ENCODE data around the gene SUPT6H.
"Not testable (repeated sequence)": the region's sequence is repeated elsewhere in the genome, so short reads cannot be mapped to it uniquely, and the experiment has no call there.

SUPT6H gene

GRCh38 chr17:28648698-28649097 is 13.3 kb upstream of the SUPT6H start:
- DNase-seq (ENCODE audit: low spot score) = no peak

DNA sequence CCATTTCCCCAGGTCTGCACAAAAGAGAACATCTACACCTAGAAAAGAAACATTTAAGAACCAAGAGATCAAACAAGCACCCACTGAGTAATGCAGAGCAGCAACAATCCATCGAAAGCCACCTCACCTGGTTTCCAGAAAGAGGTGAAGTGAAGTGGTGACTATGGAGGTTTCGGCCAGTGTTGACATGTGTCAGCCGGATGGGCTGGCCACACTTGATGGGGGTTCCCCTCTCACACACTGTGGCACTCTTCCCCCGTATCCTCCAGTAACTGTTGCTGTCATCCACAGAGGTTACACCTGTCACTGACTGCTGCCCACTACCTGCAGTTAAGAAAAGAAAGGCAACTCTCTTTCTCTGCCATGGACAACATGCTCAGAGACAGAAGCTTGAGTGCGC is 6.8 kb upstream of the SUPT6H start:
- DNase-seq (ENCODE audit: low spot score) = no peak

- no peak for DNase-seq (ENCODE audit: low spot score)
These were observed 4.2 kb upstream of the SUPT6H start for GRCh38 chr17:28657756-28658155.

- not testable (repeated sequence) for DNase-seq (ENCODE audit: low spot score)
These were observed 3.7 kb upstream of the SUPT6H start for GRCh38 chr17:28658342-28658741.

GRCh38 chr17:28658766-28659496 is 3.1 kb upstream of the SUPT6H start:
- DNase-seq (ENCODE audit: low spot score) = not testable (repeated sequence)

- DNase-seq (ENCODE audit: low spot score) = not testable (repeated sequence)
These were observed 2.5 kb upstream of the SUPT6H start for GRCh38 chr17:28659497-28659881.

GRCh38 chr17:28662527-28662829 is 473 bp downstream of the SUPT6H start:
- DNase-seq (ENCODE audit: low spot score) = no peak

DNA sequence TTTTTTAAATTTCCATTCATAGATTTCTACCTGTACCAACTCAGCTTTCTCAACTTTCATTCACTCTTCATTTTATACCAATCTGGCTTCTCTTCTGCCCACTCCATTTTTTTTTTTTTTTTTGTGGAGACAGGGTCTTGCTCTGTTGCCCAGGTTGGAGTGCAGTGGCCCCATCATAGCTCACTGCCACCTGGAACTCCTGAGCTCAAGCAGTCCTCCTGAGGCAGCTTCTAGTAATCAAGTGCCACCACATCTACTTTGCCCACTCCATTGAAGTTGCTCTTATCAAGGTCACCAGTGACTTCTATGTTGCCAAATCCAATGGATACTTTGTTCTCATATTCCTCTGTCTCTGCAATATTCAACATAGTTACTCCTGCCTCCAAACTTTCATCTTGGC is 1.7 kb downstream of the SUPT6H start:
- DNase-seq (ENCODE audit: low spot score) = no peak

DNA sequence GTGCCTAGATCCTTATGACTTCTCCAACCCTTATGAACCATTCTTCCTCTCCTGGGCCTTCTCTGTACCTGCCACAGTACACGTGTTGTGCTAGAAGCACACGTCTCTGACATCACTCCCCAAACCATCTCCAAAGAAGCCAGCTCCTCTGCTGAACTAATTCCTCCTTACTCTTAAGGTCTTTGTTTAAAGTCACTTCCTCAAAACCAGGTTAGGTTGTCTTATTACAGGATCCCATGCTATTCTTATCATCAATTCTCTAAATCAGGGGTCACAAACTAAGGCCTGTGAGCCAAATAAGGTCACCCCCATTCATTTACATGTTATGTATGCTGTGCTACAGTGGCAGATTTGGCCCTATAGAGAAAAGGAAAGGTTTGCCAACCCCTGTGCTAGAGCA is 4.0 kb downstream of the SUPT6H start:
- no peak for DNase-seq (ENCODE audit: low spot score)

GRCh38 chr17:28667870-28668269 is 5.9 kb downstream of the SUPT6H start:
- no peak for DNase-seq (ENCODE audit: low spot score)

DNA sequence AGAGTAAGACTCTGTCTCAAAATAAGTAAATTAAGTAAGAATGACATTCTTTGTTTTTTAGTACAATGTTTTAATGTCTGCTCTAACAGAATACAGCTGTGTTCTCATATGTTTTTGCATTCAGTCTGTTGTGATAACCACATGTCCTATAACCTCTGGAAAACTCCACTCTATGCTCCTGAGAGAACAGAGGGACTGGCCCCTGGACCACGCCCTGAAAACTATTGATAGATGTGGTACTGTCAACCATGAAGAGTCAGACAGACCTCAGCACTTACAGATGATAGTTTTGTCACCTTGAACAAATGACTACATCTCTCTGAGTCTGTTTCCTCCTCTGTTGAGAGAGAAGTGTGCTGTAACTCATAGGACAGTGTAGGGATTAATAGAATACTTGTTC is 7.9 kb downstream of the SUPT6H start:
- DNase-seq (ENCODE audit: low spot score) = no peak

- DNase-seq (ENCODE audit: low spot score) = peak; percentile 49
These were observed 13.5 kb downstream of the SUPT6H start for GRCh38 chr17:28675490-28675889.

DNA sequence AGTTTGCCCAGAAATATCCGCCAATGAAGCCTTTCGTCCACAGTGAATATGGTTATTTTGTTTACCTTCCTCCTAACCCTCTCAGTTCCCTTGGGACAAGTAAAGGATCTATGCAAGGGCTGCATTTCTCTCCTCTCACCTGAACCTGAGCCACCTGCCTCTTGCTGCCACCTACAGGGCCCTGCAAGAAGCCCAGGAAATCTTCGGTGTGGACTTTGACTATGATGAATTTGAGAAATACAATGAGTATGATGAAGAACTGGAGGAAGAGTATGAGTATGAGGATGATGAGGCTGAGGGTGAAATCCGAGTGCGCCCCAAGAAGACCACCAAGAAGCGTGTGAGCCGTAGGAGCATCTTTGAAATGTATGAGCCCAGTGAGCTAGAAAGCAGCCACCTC is 14.0 kb downstream of the SUPT6H start:
- no peak for DNase-seq (ENCODE audit: low spot score)

DNA sequence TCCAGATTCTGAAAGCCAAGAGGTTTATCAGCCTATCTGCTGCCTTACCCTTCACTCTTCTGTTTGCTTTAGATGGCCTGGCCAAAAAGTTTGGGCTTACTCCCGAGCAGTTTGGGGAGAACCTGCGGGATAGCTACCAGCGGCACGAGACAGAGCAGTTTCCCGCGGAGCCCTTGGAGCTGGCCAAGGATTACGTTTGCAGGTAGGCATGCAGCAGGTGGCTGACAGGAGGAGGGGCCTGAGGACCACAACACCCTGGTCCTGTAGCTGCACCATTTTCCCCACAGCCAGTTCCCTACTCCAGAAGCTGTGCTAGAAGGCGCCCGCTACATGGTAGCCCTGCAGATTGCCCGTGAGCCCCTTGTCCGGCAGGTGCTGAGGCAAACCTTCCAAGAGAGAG is 20.6 kb downstream of the SUPT6H start:
- DNase-seq (ENCODE audit: low spot score) = no peak

DNA sequence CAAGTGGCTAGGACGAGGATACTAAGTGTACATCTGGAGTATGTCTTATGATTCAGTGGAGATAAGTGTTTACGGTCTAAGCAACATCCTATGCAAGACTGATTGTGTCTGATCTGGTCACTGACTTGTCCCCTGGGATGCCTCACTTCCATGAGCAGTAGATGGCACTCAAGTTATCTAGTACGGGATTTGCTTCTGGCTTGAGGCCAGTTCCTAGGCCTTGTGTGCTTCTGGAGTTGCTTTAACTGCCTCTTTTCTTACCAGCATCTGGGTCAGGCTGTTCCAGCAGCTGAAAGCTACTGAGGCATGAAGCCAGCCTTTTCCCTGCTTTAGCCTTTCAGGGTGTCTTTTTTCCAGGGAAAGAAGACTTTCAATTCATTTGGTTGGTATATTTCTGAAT is 23.0 kb downstream of the SUPT6H start:
- no peak for DNase-seq (ENCODE audit: low spot score)

- DNase-seq (ENCODE audit: low spot score) = no peak
These were observed 23.4 kb downstream of the SUPT6H start for GRCh38 chr17:28685366-28685765.

DNA sequence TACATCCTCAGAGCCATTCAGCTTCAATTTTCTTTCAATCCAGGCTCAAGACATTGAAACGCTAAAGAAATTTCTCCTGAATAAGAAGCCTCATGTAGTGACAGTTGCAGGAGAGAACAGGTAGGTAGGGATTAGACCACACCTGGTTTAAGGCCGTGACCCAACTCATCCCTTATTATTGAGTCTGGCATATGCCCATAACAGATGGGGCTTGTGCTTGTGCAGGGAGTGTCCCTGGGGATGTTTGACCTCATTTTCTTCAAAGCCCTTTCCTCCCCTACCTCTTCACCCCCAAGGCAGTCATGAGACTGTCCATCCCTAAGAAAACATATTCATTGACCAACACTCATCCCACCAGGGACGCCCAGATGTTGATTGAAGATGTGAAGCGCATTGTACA is 24.3 kb downstream of the SUPT6H start:
- no peak for DNase-seq (ENCODE audit: low spot score)

DNA sequence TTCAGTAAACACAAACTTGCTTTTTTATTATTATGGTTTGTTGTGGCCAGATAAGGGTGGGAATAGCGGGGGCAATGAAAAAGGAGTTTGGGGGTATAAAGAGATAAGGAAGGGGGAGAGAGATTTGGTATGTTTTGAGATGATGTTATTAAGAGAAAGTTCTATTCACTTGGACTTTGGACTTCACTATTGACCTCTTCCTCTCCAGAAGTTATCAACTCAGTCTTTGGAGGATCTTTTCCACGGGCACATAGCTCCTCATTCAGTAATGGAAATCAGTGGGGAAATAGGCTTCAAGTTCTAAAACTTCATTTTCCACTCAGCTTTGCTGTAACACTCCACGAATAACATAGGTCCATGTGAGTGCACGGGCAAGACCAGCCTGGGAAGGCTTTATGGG is 26.5 kb downstream of the SUPT6H start:
- no peak for DNase-seq (ENCODE audit: low spot score)

- no peak for DNase-seq (ENCODE audit: low spot score)
These were observed 27.0 kb downstream of the SUPT6H start for GRCh38 chr17:28689011-28689410.

DNA sequence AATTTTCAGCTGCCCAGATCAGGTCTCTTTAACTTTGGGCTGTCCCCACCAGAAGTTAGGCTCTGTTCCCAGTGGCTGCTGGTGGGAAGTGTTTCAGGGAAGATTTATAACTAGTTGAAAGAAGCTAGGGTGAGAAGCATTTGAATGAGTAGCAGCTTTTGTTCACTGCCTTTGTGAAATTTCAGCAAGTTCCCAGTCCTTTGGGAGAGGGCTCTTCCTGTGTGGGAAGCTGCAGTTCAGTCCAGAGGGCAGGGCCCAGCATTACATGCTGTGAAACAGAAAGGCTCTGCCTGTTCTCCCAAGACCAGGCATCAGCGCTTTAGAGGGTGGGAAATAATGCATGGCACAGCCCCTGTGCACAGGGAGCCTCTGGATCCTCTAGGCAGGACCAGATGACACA is 31.9 kb downstream of the SUPT6H start:
- DNase-seq (ENCODE audit: low spot score) = no peak

DNA sequence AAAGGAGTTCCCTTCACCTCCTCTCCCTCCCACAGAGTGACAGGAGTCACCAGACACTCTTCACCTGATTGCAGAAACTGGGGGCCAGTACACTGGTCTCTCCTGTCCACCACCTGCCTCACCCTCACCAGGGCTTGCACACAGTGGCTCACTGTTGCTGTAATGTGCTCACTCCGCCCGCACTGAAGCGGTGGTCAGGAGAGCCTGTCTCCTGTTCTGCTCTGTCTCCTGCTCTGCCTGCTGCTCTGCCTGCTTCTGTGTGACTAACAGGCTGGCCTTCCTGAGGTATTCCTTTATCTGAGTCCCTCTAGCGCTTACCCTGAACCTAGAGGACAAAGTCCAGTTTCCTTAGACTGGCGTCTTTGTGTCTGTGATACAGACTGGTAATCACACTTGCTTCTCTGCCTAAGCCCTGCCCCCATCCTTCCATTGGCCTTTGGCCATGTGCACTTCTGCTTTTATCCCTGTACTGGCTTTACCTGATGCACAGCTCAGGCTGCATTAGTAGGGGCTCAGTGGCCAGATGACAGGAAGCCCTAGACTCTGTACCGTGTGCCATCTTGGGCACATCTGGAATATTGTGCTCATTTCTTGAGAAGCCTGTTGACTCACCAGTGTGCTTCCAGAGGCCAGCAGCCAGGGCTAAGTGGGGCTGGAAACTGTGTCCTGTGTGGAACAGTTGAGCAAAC is 36.4 kb downstream of the SUPT6H start:
- no peak for DNase-seq (ENCODE audit: low spot score)

GRCh38 chr17:28700278-28700677 is 38.3 kb downstream of the SUPT6H start:
- no peak for DNase-seq (ENCODE audit: low spot score)

- no peak for DNase-seq (ENCODE audit: low spot score)
These were observed 39.0 kb downstream of the SUPT6H start for GRCh38 chr17:28700830-28701492.

Data from GM03348 (cell line).